HG02588 (cell line): ENCODE data around the gene GPR161.
A peak's percentile ranks its signal among the peaks of the same experiment; 100 is the strongest.
"Not testable (repeated sequence)": the region's sequence is repeated elsewhere in the genome, so short reads cannot be mapped to it uniquely, and the experiment has no call there.

Experiments
- ATAC-seq: cut with Tn5 transposase; IDR thresholded peaks from one replicate; pipeline ENCODE4 v1.9.1; 2021; ENCODE audit warnings: mild to moderate bottlenecking, moderate library complexity; ENCODE audit not compliant: unreplicated experiment

GPR161 gene

GRCh38 chr1:168136709-168137514 is at the start of gene GPR161:
Gene GPR161 (minus strand): TSS chr1:168136930. CDS start chr1:168104850, 32,080 bp downstream.
- no peak for ATAC-seq

- not testable (repeated sequence) for ATAC-seq
These were observed 44.5 kb upstream of the GPR161 start for GRCh38 chr1:168181063-168181720.

GRCh38 chr1:168180148-168180524 is 43.4 kb upstream of the GPR161 start:
- no peak for ATAC-seq

GRCh38 chr1:168179438-168180147 is 42.9 kb upstream of the GPR161 start:
- no peak for ATAC-seq

GRCh38 chr1:168178638-168179437 is 42.1 kb upstream of the GPR161 start, which contains the start of gene TIPRL:
Gene TIPRL (plus strand): TSS chr1:168178962. CDS start chr1:168179078, 116 bp downstream.
- ATAC-seq: peak; percentile 94

GRCh38 chr1:168178227-168178637 is 41.5 kb upstream of the GPR161 start:
- no peak for ATAC-seq

GRCh38 chr1:168172250-168172915 is 35.7 kb upstream of the GPR161 start:
- ATAC-seq: no peak

GRCh38 chr1:168170564-168171508 is 34.1 kb upstream of the GPR161 start:
- no peak for ATAC-seq

- ATAC-seq: no peak
These were observed 31.1 kb upstream of the GPR161 start for GRCh38 chr1:168167806-168168205.

- no peak for ATAC-seq
These were observed 28.0 kb upstream of the GPR161 start for GRCh38 chr1:168164771-168165170.

- ATAC-seq: no peak
These were observed 26.9 kb upstream of the GPR161 start for GRCh38 chr1:168163670-168164069.

GRCh38 chr1:168161459-168161858 is 24.7 kb upstream of the GPR161 start:
- ATAC-seq: no peak

GRCh38 chr1:168159979-168160378 is 23.2 kb upstream of the GPR161 start:
- no peak for ATAC-seq

GRCh38 chr1:168159251-168159650 is 22.5 kb upstream of the GPR161 start:
- no peak for ATAC-seq

- ATAC-seq: no peak
These were observed 20.9 kb upstream of the GPR161 start for GRCh38 chr1:168157638-168158037.

- no peak for ATAC-seq
These were observed 19.2 kb upstream of the GPR161 start for GRCh38 chr1:168155910-168156309.

GRCh38 chr1:168154707-168155106 is 18.0 kb upstream of the GPR161 start:
- ATAC-seq: not testable (repeated sequence)

GRCh38 chr1:168151935-168152334 is 15.2 kb upstream of the GPR161 start:
- ATAC-seq: no peak

GRCh38 chr1:168150283-168150682 is 13.6 kb upstream of the GPR161 start:
- no peak for ATAC-seq
